Measurements from ENCODE around the gene TNFRSF25. TPM values are rescaled to one million over a fixed set of nuclear protein-coding genes. Genes with fewer than 3 reads are reported as not detected.
"Not testable (repeated sequence)": the region's sequence is repeated elsewhere in the genome, so short reads cannot be mapped to it uniquely, and the experiment has no call there.

TNFRSF25 gene
- total RNA-seq, 1 donor from 2014 or later: 2.1 TPM

- not testable (repeated sequence) for ATAC-seq
Measured at GRCh38 chr1:6437012-6437700, 28.8 kb downstream of the TNFRSF25 start.

GRCh38 chr1:6436277-6436676, 29.7 kb downstream of the TNFRSF25 start:
- not testable (repeated sequence) for ATAC-seq; DNase-seq (ENCODE audit: low spot score)

More at GRCh38 chr1:6437012-6437700, 28.8 kb downstream of the TNFRSF25 start:
- DNase-seq (ENCODE audit: low spot score): not testable (repeated sequence)

- DNase-seq (ENCODE audit: low spot score) (no peak), ATAC-seq (no peak)
Measured at GRCh38 chr1:6435547-6435946, 30.4 kb downstream of the TNFRSF25 start.

GRCh38 chr1:6435129-6435528, 30.8 kb downstream of the TNFRSF25 start:
- DNase-seq (ENCODE audit: low spot score): no peak
- ATAC-seq: no peak

- ATAC-seq (no peak), DNase-seq (ENCODE audit: low spot score) (no peak)
Measured at GRCh38 chr1:6434186-6434585, 31.8 kb downstream of the TNFRSF25 start.

- ATAC-seq; DNase-seq (ENCODE audit: low spot score): not testable (repeated sequence)
Measured at GRCh38 chr1:6431645-6432579, 34.1 kb downstream of the TNFRSF25 start.

- ATAC-seq; DNase-seq (ENCODE audit: low spot score): not testable (repeated sequence)
Measured at GRCh38 chr1:6429660-6430411, 36.1 kb downstream of the TNFRSF25 start.

GRCh38 chr1:6428453-6428852, 37.5 kb downstream of the TNFRSF25 start:
- not testable (repeated sequence) for DNase-seq (ENCODE audit: low spot score)

GRCh38 chr1:6427441-6428390, 38.3 kb downstream of the TNFRSF25 start:
- ATAC-seq: no peak
- no peak for DNase-seq (ENCODE audit: low spot score)

More at GRCh38 chr1:6428453-6428852, 37.5 kb downstream of the TNFRSF25 start:
- ATAC-seq: not testable (repeated sequence)

GRCh38 chr1:6426972-6427350, 39.0 kb downstream of the TNFRSF25 start:
- DNase-seq (ENCODE audit: low spot score): no peak
- ATAC-seq: no peak

GRCh38 chr1:6426277-6426971, 39.5 kb downstream of the TNFRSF25 start:
- ATAC-seq (no peak), DNase-seq (ENCODE audit: low spot score) (no peak)

- DNase-seq (ENCODE audit: low spot score): no peak
- ATAC-seq: no peak
Measured at GRCh38 chr1:6425658-6426057, 40.3 kb downstream of the TNFRSF25 start.

- ATAC-seq (peak; percentile 73), DNase-seq (ENCODE audit: low spot score) (no peak)
Measured at GRCh38 chr1:6424619-6425593, 41.1 kb downstream of the TNFRSF25 start, which contains the start of gene ESPN. Gene ESPN, plus strand, starts transcription at chr1:6424776. Its CDS starts 180 bp downstream, at chr1:6424956.

- DNase-seq (ENCODE audit: low spot score) (no peak), ATAC-seq (peak; percentile 6)
Measured at GRCh38 chr1:6424000-6424565, 41.9 kb downstream of the TNFRSF25 start.

GRCh38 chr1:6423321-6423999, 42.5 kb downstream of the TNFRSF25 start:
- peak; percentile 77 for ATAC-seq
- peak; percentile 73 for DNase-seq (ENCODE audit: low spot score)

- no peak for DNase-seq (ENCODE audit: low spot score)
Measured at GRCh38 chr1:6421266-6421665, 44.7 kb downstream of the TNFRSF25 start.

GRCh38 chr1:6420454-6421042, 45.4 kb downstream of the TNFRSF25 start:
- ATAC-seq (no peak), DNase-seq (ENCODE audit: low spot score) (no peak)

More at GRCh38 chr1:6421266-6421665, 44.7 kb downstream of the TNFRSF25 start:
- no peak for ATAC-seq
